HepG2 (cell line): Measurements from ENCODE around the gene CPEB4. TPM values are rescaled to one million over a fixed set of nuclear protein-coding genes. Genes with fewer than 3 reads are reported as not detected.

Source experiments
- ATRX ChIP-seq: sonication (generic); formaldehyde crosslinking; IDR thresholded peaks from 2 replicates; pipeline ENCODE4 v1.4.0; 2020; ENCODE audit warnings: missing genetic modification reagents, borderline replicate concordance
- CENPX ChIP-seq: sonication (generic); formaldehyde crosslinking; IDR thresholded peaks from 2 replicates; pipeline ENCODE4 v1.9.0; 2021; ENCODE audit warnings: mild to moderate bottlenecking, missing genetic modification reagents, moderate library complexity
- DMAP1 ChIP-seq: IDR thresholded peaks from 2 replicates; pipeline ENCODE4 v1.6.1; 2016
- NCOA2 ChIP-seq: sonication (generic); formaldehyde crosslinking; IDR thresholded peaks from 2 replicates; pipeline ENCODE4 v1.8.0; 2022; ENCODE audit warnings: inconsistent platforms
- NFE2L1 ChIP-seq: sonication (generic); formaldehyde crosslinking; IDR thresholded peaks from 2 replicates; pipeline ENCODE4 v1.4.0; 2020; ENCODE audit warnings: missing genetic modification reagents, mild to moderate bottlenecking, borderline replicate concordance
- NFIC ChIP-seq: IDR thresholded peaks from 2 replicates; pipeline ENCODE4 v1.6.1; 2012; ENCODE audit warnings: mild to moderate bottlenecking, low read length, inconsistent platforms
- RFX3 ChIP-seq: IDR thresholded peaks from 2 replicates; pipeline ENCODE4 v1.6.1; 2016; ENCODE audit warnings: missing biosample characterization, missing genetic modification reagents
- ZBED4 ChIP-seq: sonication (generic); formaldehyde crosslinking; IDR thresholded peaks from 2 replicates; pipeline ENCODE4 v1.4.0; 2020; ENCODE audit warnings: missing genetic modification reagents, borderline replicate concordance
- ZFX ChIP-seq: sonication (generic); formaldehyde crosslinking; IDR thresholded peaks from 2 replicates; pipeline ENCODE4 v1.4.0; 2020; ENCODE audit warnings: mild to moderate bottlenecking, low read depth, missing genetic modification reagents, moderate library complexity
- ZNF256 ChIP-seq: sonication (generic); formaldehyde crosslinking; conservative IDR thresholded peaks from 2 replicates; pipeline ENCODE4 v1.4.0; 2020; ENCODE audit warnings: missing genetic modification reagents
- ZNF260 ChIP-seq: sonication (generic); formaldehyde crosslinking; IDR thresholded peaks from 2 replicates; pipeline ENCODE4 v1.4.0; 2020; ENCODE audit warnings: missing genetic modification reagents, low read depth, mild to moderate bottlenecking, borderline replicate concordance
- ZNF296 ChIP-seq: sonication (generic); formaldehyde crosslinking; conservative IDR thresholded peaks from 2 replicates; pipeline ENCODE4 v1.5.0; 2020; ENCODE audit warnings: mild to moderate bottlenecking, missing genetic modification reagents
- ZNF558 ChIP-seq: sonication (generic); formaldehyde crosslinking; IDR thresholded peaks from 2 replicates; pipeline ENCODE4 v1.9.0; 2022; ENCODE audit warnings: mild to moderate bottlenecking, missing genetic modification reagents, borderline replicate concordance
- ZNF615 ChIP-seq: sonication (generic); formaldehyde crosslinking; IDR thresholded peaks from 2 replicates; pipeline ENCODE4 v1.5.0; 2020; ENCODE audit warnings: mild to moderate bottlenecking, missing genetic modification reagents, borderline replicate concordance
- ZNF792 ChIP-seq: IDR thresholded peaks from 2 replicates; pipeline ENCODE4 v1.6.1; 2016
- ZNF816 ChIP-seq: sonication (generic); formaldehyde crosslinking; IDR thresholded peaks from 2 replicates; pipeline ENCODE4 v1.8.0; 2022; ENCODE audit warnings: missing genetic modification reagents, mild to moderate bottlenecking, borderline replicate concordance
- ZSCAN25 ChIP-seq: sonication (generic); formaldehyde crosslinking; IDR thresholded peaks from 2 replicates; pipeline ENCODE4 v1.8.0; 2022; ENCODE audit warnings: mild to moderate bottlenecking, missing genetic modification reagents
- polyA plus RNA-seq, 8 experiments: library from polyadenylated mRNA; depleted of rRNA in 3 of 8; stranded (reverse) in 7 of 8; unstranded in 1 of 8; fragments of >200 nt; fragmentation: Illumina TruSeq in 4 of 8; extraction: Trizol in 4 of 8; gene quantifications; 2 replicates each; pipeline versions ENCODE4 v1.2.1 to v1.2.3, GENCODE V29; 2011 to 2016; ENCODE audit warnings: low read depth in 4 of 8, missing spikeins in 1 of 8, mixed read lengths in 1 of 8; ENCODE audit not compliant: insufficient read depth in 1 of 8
- total RNA-seq, 5 experiments: library from RNA; depleted of rRNA; stranded (reverse); fragments of >200 nt; fragmentation: Illumina TruSeq; extraction: Trizol; gene quantifications; 2 replicates each; pipeline ENCODE4 v1.2.3, GENCODE V29; 2016; ENCODE audit warnings: low read depth in 1 of 5
- TF ChIP-seq, protein P1 (sequence below): sonication (generic); formaldehyde crosslinking; conservative IDR thresholded peaks from 2 replicates; pipeline ENCODE4 v1.5.0; 2020; ENCODE audit warnings: missing genetic modification reagents
- TF ChIP-seq, protein P2 (sequence below): sonication (generic); IDR thresholded peaks from 2 replicates; pipeline ENCODE4 v1.6.1; 2016; ENCODE audit warnings: low read depth, borderline replicate concordance

CPEB4 gene
- total and polyA plus RNA-seq, 2 of the 13 experiments (the other 11 are each of a cell fraction or from before 2014, with no cell fraction given): 7.7 to 26.7 TPM

DNA sequence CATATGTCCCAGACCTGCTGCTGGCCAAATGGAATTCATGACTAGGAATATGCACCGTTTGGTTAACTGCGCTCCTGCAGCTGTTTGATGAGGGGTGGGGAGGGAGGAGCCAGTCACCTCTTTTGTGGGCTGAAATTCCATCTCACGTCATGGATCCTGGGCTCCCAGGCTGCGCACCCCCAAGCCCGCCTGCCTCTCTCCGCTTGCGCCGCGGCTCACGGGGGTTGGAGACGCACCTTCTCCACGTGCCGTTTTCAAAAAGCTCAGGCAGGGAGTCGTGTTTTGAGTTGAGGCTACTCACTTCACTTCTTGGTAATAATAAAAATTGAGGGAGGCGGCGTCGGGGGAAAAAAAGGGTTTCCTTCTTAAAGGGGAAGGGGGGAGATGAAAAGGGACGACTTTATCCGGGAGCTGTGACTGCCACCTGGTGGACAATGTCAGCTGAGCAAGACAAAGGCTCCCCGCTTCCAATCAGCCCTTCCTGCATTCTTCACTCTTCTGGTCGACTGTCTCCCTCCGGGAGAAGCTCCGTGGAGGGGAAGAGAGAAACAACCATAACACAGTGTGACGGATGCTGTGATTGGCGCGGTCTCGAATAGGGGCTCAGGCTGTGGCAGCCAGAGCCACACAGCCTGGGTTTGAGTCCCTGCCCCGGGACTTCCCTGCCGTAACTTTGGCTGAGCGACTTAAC lies 84.9 kb downstream of the CPEB4 start (continued):
- TF ChIP-seq, protein P1, sequence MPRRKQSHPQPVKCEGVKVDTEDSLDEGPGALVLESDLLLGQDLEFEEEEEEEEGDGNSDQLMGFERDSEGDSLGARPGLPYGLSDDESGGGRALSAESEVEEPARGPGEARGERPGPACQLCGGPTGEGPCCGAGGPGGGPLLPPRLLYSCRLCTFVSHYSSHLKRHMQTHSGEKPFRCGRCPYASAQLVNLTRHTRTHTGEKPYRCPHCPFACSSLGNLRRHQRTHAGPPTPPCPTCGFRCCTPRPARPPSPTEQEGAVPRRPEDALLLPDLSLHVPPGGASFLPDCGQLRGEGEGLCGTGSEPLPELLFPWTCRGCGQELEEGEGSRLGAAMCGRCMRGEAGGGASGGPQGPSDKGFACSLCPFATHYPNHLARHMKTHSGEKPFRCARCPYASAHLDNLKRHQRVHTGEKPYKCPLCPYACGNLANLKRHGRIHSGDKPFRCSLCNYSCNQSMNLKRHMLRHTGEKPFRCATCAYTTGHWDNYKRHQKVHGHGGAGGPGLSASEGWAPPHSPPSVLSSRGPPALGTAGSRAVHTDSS (CRISPR knock-in tag): no peak
- no peak; the same call in 1 of the 2 replicates for TF ChIP-seq NCOA2 (CRISPR knock-in tag)
- TF ChIP-seq ZNF615 (CRISPR knock-in tag): no peak
- no peak for TF ChIP-seq ZNF296 (CRISPR knock-in tag)
- 0 out of 2 replicates have a peak, but pooled peaks have one; percentile 18 for TF ChIP-seq DMAP1 (CRISPR knock-in tag)
- no peak for TF ChIP-seq ZFX (CRISPR knock-in tag)
- TF ChIP-seq ZBED4: no peak
- TF ChIP-seq CENPX (CRISPR knock-in tag): no peak
- no peak for TF ChIP-seq ATRX (CRISPR knock-in tag)
- TF ChIP-seq RFX3 (CRISPR knock-in tag): no peak
- TF ChIP-seq ZNF558 (CRISPR knock-in tag): no peak
- no peak for TF ChIP-seq ZNF816 (CRISPR knock-in tag)
- no peak for TF ChIP-seq ZNF256 (CRISPR knock-in tag)
- TF ChIP-seq ZNF260 (CRISPR knock-in tag): no peak
- no peak for TF ChIP-seq NFE2L1 (CRISPR knock-in tag)
- TF ChIP-seq, protein P2, sequence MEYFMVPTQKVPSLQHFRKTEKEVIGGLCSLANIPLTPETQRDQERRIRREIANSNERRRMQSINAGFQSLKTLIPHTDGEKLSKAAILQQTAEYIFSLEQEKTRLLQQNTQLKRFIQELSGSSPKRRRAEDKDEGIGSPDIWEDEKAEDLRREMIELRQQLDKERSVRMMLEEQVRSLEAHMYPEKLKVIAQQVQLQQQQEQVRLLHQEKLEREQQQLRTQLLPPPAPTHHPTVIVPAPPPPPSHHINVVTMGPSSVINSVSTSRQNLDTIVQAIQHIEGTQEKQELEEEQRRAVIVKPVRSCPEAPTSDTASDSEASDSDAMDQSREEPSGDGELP: no peak; the same call in 1 of the 2 replicates
- peak; percentile 81 for TF ChIP-seq ZSCAN25 (CRISPR knock-in tag)
- TF ChIP-seq ZNF792 (CRISPR knock-in tag): no peak
- no peak for TF ChIP-seq NFIC
